HG03060 (cell line): ENCODE results near the gene GPBP1.
"Not testable (repeated sequence)": the region's sequence is repeated elsewhere in the genome, so short reads cannot be mapped to it uniquely, and the experiment has no call there.

Experiments
- ATAC-seq: cut with Tn5 transposase; IDR thresholded peaks from one replicate; pipeline ENCODE4 v1.9.1; 2021; ENCODE audit warnings: low read depth, moderate number of reproducible peaks; ENCODE audit not compliant: unreplicated experiment

The GPBP1 gene

DNA sequence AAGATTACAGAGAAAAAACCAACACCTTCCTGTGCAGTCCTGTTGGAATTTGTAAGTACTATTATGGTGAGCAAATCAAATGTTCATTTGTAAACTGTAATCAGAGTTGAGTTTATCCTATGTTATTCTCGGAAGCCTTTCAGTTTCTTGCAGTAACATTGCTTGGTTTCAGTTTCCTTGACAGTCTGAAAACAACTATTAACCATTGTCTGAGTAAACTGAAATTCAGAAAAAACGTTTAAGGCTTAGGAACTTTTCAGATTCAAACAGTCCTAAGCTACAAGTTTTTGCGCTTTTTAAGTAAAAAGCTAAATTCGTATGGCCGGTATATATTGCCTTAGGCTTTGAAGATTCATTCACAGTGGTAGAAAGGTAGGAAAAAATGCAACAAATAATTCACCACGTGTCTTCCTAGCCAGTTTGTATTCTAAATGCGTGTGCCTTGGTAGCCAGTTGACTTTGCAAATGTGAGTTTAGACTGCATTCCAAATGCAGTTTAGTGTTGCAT is 2.5 kb downstream of the GPBP1 start:
- ATAC-seq: no peak

- no peak for ATAC-seq
Measured at GRCh38 chr5:57177479-57178156, 3.8 kb downstream of the GPBP1 start.

GRCh38 chr5:57178238-57178637 is 4.4 kb downstream of the GPBP1 start:
- not testable (repeated sequence) for ATAC-seq

GRCh38 chr5:57179262-57180200 is 5.7 kb downstream of the GPBP1 start:
- no peak for ATAC-seq

DNA sequence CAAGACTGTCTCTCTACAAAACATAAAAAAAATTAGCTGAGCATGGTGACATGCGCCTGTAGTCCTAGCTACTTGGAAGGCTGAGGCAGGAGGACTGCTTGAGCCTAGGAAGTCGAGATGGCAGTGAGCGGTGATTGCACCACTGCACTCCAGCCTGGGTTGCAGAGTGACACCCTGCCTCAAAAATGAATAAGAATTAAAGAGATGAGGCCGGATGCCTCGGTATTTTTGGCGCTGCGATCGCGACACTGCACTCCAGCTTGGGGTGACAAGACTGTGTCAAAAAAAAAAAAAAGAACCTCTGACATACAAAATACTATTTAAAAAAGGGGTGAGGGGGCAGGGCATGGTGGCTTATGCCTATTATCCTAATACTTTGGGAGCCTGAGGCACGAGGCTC is 7.3 kb downstream of the GPBP1 start:
- no peak for ATAC-seq

DNA sequence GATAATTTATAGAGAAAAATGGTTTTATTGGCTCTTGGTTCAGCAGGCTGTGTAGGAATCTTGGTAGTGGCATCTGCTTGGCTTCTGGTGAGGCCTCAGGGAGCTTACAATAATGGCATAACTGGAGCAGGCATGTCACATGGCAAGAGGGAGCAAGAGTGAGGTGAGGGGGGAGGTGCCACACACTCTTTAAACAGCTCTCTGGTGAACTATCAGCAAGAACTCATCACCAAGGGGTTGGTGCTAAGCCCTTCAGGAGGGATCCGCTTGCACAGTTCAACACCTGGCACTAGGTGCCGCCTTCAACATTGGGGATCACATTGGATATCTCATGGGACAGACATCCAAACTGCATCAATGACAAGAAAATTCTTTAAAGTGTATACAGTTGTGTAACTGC is 10.5 kb downstream of the GPBP1 start:
- ATAC-seq: no peak

DNA sequence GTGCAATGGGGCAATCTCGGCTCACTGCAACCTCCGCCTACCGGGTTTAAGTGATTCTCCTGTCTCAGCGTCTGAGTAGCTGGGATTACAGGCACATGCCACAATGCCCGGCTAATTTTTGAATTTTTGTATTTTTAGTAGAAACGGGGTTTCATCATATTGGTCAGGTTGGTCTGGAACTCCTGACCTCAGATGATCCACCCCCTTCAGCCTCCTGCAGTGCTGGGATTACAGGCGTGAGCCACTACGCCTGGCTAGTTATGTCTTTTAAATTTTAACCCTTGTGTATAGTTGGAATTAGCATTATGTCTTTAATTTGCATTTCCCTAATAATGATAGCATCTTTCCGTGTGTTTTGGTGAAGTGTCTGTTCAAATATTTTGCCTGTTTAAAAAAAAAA is 11.5 kb downstream of the GPBP1 start:
- ATAC-seq: no peak

GRCh38 chr5:57186194-57186593 is 12.3 kb downstream of the GPBP1 start:
- no peak for ATAC-seq

DNA sequence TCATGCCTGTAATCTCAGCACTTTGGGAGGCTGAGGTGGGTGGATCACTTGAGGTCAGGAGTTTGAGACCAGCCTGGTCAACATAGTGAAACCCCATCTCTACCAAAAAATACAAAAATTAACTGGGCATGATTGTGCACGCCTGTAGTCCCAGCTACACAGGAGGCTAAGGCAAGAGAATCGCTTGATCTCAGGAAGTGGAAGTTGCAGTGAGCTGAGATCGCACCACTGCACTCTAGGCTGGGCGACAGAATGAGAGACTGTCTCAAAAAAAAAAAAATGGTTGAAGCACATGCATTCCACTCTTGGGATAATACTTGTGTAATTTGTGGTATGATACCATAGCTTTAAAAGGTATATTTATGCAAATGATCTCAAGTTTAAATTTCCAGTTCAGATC is 14.1 kb downstream of the GPBP1 start:
- not testable (repeated sequence) for ATAC-seq

DNA sequence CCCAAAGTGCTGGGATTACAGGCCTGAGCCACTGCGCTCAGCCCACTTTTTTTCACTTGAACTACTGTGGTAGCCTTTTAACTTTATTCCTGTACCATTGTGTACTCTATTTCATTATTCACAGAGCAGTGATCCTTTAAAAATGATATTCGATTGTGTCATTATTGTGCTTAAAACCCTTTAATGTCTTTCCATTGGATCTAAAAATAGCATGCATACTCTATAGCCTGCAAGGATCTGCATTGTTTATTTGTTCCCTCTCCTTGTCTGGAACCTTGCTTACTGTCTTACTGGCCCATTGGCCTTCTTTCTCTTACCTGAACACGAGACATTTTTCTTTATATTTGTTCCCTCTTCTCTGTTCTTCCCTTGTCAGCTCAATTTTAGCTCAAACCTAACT is 15.7 kb downstream of the GPBP1 start:
- ATAC-seq: no peak

- no peak for ATAC-seq
Measured at GRCh38 chr5:57190593-57190992, 16.7 kb downstream of the GPBP1 start.

GRCh38 chr5:57191163-57191562 is 17.3 kb downstream of the GPBP1 start:
- no peak for ATAC-seq

DNA sequence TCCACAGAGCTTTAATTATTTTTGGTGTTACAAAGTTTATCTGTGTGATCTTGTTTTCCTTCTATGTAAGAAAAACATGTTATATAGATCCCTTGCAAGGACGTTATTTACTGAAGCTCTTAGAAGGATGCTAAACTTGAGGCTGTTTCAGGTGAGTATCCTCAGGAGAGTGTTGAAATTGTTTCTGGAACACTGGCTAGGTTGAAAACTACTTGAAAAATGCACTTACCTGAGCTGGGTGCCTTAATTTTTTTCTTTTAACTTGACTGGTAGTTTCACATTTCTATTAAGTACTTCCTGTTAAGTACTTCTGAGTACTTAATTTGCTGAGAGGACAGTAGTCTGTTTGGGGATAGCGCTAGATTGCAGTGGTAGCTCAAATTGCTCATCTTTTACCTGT is 18.1 kb downstream of the GPBP1 start:
- ATAC-seq: no peak

GRCh38 chr5:57192832-57193231 is 19.0 kb downstream of the GPBP1 start:
- ATAC-seq: not testable (repeated sequence)

- no peak for ATAC-seq
Measured at GRCh38 chr5:57193757-57194413, 20.0 kb downstream of the GPBP1 start.

GRCh38 chr5:57194653-57195052 is 20.8 kb downstream of the GPBP1 start:
- no peak for ATAC-seq

- no peak for ATAC-seq
Measured at GRCh38 chr5:57195060-57195459, 21.2 kb downstream of the GPBP1 start.

DNA sequence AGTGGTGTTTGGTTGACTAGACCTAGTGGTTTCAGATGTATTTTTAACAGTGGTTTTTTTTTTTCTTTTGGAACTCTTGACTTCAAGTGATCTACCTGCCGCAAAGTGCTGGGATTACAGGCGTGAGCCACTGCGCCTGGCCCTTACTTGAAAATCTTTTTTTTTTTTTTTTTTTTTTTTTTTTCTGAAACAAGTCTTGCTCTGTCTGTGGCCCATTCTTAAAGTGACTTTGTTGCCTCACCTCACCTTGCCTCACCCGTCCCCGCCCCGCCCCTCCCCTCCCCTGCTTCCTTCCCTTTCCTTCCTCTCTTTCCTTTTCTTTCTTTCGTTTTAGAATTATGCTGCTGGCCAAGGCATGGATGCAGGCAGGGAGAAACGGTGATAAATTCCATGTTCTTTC is 26.0 kb downstream of the GPBP1 start:
- ATAC-seq: no peak

DNA sequence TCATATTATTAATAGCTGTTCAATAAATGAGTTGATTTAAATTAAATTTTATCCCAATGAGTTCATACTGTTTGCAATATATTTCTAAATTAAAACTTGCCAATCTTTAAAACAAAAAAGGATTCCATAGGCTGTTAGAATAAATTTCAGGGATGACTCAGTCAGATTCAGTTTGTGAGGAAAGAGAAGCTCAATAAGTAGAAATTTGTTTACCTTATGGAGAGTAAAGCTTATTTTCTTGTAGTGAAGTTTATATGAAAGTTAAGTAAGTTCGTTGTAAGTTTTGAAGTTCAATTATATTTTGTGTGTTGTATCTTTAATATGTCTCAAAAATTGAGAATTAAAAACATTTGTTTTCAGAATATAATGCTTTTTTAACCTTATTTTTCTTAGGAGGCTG is 29.0 kb downstream of the GPBP1 start:
- no peak for ATAC-seq

DNA sequence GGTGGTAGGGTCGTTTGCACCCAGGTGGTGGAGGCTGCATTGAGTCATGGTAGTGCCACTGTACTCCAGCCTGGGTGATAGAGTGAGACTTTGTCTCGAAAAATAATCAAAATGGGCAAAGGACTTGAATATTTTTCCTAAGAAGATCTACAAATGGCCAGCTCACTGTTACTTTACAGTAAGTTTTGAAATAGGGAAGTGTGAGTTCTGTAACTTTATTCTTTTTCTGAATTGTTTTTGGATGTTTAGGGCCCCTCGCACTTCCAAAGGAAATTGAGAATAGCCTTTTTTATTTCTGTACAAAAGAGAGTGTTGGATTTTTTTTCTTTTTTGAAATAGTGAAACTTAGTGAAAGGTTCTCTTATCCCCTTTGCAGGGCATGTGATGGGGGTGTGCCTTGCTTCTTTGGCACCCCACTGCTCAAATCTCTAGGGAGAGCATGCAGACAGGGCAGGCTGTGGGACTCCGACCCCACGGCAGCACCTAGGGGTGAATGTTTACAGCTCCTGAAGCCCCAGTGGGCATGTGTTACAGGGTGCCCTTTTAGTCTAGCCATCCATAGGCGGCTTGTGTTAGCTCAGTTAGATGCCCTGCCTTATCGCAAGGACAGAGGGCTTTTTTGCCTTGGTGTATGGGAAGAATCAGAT is 33.3 kb downstream of the GPBP1 start:
- ATAC-seq: no peak

DNA sequence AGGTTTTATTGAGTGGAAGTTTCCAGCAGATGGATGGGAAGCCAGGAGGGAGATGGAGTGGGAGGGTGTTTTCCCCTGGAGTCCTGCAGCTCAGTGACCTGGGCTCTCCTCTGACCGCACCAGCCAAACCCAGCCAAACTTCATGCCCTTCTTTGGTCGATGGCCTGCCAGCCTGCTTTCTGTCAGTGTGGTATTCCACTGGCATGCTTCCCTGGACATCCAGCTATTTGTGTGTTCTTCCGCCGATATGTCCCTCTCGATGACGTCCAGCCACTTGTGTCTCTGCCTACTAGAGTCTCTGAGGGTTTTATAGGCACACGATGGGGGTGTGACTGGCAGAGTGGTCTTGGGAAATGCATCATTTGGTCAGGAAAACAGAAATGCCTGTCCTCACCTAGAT is 33.8 kb downstream of the GPBP1 start:
- ATAC-seq: no peak
